NCI-H2171 (cell line): ENCODE data around the gene RNU6-1.

Source experiments
- DNase-seq: peaks from one replicate; lab custom pipeline; 2025; lab: John Stamatoyannopoulos, UW

RNU6-1 gene

DNA sequence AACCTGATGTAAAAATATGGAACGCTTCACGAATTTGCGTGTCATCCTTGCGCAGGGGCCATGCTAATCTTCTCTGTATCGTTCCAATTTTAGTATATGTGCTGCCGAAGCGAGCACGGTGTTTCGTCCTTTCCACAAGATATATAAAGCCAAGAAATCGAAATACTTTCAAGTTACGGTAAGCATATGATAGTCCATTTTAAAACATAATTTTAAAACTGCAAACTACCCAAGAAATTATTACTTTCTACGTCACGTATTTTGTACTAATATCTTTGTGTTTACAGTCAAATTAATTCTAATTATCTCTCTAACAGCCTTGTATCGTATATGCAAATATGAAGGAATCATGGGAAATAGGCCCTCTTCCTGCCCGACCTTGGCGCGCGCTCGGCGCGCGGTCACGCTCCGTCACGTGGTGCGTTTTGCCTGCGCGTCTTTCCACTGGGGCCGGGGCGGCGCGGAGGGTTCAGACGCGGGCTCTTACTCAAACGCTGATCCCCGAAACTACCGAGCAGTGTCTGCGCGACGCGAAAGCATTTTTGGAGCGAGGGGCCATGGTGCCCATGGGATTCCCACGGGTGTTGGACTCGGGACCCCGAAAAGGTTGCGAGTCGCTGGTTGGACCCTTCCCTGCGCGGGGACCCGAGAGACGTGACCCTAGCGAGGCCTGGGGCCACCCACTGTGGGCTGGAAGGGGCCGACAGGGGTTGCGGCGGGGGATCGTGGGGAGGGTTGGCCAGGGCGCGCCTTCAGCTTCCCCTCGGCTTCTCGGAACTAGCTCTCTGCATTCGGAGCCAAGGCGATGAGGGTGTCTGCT, at the start of gene RNU6-1:
RNU6-1 (minus strand) TSS at position 117 of the 820 bp plus-strand sequence.
- peak; percentile 87 for DNase-seq

DNA sequence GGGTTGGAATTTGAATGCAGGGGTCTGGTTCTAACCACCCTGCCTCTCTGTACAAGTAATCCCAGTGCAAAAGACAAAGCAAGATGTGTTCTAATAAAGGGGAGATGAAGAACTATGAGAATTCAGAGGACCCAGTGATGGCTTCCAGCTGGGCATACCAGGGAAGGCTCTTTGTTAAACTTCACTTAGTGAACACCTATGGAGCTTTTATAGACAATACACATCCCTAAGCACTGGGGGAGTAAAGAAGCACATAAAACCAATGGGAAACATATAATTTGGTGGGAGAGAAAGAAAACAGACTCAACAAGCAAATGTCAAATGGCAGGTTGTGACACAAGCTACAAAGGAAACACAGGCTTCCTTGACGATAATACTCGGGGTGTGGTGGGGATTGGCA, 47.9 kb upstream of the RNU6-1 start:
- DNase-seq: no peak

DNA sequence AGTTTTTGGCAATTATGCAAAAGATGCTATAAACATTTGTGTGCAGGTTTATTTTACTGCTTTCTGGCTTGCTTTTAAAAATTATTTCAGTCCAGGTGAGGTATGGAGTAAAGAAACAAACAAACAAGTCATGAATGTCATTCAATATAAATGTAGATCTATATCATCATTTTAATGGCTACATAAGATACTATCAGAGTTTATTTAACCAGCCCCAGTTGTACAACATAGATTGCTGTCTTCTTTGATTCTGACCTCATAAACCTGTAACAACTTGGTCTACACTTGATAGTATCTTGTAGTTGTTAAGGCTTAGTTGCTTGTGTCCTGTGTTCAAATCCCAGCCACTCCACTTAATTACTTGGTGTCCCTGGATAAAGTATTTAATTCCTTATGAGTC, 46.0 kb upstream of the RNU6-1 start:
- no peak for DNase-seq

DNA sequence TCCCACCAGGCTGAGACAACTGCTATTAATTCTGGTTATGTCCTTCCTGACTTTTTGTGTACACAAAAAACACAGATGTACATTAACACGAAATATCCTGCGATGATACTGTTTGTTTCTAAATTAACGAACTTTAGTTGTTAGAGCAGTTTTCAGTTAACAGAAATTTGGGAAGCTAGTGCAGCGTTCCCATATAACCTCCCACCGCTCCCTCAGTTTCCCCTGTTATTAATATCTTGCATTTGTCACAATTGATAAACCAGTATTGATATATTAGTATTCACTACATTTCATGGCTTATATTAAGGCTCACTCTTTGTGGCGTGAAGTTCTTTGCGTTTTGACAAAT, 45.3 kb upstream of the RNU6-1 start:
- DNase-seq: no peak

DNA sequence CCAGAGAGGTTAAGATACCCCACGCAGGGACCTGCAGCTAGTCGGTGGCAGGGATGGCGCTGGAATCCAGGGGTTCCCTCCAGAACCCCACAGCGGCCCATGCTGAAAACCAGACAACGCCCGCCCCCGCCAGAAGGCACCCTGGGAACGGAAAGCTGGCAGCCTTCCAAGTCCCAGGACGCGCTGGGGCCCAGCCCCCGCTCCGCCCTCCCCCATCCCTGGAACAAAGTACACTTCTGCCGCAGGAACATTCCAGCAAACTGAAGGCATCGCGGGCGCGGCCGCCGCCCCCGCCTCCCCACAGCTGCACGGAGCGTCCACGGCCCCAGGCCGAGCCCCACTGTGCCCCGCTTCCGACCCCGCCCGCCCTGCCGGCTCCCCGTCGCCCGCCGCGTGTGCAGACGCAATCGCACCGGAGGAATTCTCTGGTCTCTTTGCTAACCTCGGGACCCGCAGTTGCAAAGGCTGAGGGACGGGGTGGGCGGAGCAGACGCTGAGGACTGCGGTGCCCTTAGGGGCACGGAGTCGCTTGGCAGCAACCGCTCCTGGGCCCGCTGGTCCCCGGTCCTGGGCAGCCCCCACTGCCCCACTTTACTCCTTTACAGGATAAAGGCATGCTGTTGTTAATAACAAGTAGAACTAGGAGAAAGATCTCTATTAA, 44.8 kb upstream of the RNU6-1 start:
- peak; percentile 56 for DNase-seq

DNA sequence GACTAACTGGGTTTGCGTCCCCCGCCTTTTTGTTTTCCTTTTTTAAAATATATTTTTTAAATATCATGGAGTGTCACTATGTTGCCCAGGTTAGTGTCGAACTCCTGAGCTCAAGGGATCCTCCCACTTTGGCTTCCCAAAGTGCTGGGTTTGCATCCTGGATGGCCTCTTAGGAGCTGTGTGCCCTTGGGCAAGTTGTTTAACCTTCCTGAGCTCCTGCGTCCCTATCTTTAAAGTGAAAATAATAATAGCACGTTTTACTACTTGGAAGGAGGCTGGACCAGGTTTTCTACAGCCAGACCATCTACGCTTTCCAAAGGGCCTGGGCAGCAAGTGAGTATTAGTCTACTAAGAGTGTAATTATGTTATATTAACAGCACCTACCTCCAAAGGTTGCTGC, 44.2 kb upstream of the RNU6-1 start:
- DNase-seq: no peak

DNA sequence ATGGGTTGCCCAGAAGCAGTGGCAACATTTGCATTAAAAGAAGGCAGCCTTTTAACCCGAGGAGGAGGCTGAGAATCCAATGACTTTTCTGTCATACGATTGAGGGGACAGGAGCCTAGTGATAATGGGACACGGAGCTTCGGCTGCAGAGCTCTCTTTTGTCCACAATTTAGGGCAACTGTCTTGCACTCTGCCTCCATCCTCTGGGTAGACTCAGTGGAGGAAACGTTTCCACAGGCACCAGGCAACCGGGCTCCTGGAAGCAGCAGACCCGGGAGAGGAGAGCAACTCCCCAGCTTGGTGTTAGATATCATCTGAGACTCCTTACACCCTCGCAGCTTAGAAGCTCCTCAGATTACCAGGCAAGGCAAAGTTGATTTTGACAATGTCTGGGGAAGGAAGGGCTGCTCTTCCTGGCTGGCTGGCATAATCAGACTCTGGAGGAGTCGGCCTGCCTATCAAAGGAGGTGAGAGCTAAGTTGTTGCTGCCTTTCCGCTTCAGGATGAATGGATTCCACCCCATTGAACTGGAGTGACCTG, 43.5 kb upstream of the RNU6-1 start:
- no peak for DNase-seq

DNA sequence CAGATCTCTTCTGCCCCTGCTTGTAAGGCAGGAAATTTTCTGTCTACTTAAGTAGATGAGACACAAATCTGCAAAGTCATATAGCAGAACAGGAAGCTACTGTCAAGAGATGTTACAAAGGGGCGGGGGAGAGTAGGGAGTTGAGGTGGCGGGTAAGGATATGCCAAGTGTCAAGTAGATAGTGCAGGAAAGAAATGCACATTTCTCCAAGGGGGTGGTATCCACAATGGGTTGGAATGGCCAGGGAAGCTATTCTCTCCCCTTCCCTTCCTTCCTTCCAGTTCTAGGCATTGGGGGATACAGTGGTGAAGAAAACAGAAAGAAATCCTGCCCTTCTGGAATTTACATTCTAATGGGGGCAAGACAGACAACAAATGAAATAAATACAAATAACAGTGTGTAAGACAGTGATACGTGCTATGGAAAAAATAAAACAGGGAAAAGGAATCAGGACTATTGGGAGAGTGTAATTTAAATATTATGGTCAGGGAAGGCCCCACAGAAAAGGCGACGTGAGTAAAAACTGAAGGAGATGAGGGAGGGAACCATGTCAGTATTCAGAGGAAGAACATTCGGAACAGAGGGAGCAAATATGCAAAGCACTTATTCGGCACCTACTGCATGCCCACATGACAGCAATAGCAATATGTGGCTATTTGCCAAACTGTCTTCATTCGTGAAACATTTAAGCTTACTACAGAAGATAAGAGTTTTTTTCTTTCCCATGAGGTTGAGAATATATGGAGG, 42.8 kb upstream of the RNU6-1 start:
- DNase-seq: no peak

DNA sequence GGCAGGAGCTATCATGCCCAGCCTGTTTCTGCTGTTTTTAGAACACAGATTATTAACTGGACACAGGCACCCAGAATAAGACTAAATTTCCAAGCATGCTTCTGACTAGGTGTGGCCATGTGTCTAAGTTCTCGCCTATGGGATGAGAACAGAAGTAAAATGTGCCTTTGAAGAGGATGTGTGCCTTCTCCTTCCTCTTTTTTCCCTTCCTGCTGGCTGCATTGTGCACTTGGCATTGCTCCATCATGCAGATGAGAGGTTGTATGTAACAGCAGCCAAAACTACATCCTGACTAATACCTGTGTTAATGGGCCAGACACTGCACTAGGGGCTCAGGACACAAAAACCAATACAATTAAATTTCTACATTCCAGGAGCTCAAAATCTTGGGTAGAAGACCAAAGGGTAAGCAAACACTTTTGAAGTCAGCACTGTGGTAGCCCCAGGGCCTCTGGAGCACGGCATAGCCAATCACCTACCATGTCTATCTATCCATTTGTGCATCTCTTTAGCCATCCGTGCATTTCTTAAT, 40.9 kb upstream of the RNU6-1 start:
- no peak for DNase-seq

DNA sequence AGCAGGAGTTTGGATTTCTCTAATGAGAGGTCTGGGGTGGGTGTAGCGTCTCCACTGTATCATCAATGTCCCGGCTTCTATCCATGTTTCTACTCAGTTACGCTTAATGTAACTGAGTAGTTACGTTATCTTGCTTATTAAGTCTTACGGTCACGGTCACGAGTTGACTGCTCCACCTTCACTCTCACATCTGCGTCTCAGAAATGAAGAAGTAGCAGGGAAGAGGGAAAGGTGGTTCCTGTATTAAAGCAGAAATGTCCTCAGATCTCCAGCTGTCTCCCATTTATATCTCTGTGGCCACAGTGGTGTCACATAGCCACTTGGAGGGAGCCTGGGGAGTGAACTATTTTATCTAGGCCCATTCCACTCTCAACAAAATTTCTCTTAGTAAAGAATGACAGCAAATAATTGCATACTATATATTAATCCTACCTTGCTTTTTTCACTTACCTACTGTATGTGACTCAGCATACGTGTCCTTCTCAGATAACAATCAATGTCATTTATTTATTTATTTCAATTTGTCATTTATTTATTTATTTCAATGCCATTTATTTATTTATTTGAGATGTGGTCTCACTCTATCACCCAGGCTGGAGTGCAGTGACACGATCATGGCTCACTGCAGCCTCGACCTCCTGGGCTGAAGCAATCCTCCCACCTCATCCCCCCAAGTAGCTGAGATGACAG, 39.7 kb upstream of the RNU6-1 start:
- no peak for DNase-seq

DNA sequence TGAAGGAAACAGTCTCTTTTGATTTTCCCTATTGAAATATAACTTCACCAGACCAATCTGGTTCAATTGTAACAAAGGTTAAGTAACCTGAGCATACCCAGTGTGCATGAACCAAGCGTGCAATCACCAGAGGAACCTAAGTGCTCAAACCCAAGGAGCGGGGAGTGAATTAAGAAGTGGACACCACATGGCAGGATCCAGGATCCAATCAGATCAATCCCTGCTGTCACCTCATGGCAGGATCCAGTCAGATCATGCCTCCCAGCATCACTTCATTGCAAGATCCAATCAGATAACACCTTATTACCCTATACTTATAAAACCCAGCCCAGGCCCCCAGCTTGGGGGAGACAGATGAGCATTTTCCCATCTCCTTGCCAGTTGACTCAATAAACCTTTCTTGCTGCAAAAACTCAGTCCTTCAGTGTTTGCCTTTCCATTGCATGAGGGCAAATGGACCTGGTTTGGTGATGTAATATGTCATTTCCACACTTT, 38.9 kb upstream of the RNU6-1 start:
- no peak for DNase-seq

DNA sequence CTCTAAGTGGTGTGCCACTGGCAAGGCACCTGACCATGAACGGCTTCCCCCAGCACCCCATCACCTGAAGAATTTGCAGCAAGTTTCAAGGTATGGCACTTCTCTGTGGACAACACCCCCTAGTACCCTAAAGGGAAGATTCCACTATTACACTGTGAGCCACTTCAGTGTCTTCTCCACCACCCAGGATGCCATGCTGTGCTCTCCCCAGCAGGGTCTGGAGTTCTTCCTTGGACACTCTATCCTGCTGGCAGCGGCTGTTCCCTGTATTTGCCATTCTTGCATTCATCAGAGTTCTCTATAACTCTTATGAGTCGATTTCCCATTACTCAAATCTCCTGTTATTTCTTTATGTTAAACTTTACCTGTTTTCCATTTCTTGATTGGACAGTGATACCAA, 33.9 kb upstream of the RNU6-1 start:
- no peak for DNase-seq

DNA sequence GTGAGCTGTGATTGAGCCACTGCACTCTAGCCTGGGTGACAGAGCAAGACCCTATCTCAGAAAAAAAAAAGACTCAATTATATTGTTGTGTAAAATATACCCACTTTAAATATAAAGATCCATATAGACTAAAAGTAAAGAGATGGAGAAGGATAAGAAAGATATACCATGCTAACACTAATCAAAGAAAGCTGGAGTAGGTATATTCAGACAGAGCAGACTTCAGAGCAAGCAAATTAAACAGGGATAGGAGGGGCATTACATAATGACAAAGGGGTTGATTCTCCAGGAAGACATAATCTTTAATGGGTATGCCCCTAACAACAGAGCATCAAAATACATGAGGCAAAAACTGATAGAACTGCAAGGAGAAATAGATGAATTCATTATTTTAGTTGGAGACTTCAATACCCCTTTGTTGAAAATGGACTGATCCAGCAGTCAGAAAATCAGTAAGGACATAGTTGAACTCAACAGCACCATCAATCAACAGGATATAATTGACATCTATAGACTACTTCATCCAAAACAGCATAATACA, 31.1 kb upstream of the RNU6-1 start:
- DNase-seq: no peak

DNA sequence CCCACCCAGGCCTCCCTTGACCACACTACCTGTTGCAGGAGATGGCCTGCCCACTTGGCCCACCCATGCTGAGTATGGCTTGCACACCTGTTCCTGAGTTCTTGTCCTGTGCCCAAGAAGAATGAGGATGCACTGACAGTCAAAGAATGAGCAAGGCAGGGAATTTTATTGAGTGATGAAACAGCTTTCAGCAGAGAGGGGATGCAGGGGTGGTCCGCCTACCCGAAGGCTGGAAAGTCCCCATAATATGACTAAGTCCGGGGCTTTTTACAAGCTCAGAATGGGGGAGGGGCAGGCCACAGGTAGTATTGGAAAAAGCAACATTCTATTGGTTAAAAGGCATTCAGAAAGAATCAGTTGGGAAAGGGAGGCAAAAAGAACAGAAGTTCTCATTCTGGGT, 29.9 kb upstream of the RNU6-1 start:
- DNase-seq: no peak

DNA sequence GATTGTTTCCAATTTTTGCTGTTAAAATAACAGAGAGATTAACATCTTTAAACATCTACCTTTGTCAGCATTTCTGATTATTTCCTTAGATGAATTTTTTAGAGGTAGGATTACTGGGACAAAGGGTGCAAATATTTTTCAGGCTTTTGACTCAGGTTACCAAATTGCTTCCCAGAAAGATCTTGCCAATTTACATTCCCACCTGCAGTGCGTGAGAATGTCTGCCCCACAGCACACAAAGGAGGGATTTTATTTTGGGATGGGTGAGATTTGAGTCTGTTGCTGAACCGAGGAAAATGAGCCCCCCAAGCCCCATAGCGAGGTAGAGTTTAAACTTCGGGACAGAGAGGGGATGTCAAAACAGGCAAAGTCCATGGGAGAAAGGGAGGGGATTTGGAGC, 25.9 kb upstream of the RNU6-1 start:
- DNase-seq: no peak

DNA sequence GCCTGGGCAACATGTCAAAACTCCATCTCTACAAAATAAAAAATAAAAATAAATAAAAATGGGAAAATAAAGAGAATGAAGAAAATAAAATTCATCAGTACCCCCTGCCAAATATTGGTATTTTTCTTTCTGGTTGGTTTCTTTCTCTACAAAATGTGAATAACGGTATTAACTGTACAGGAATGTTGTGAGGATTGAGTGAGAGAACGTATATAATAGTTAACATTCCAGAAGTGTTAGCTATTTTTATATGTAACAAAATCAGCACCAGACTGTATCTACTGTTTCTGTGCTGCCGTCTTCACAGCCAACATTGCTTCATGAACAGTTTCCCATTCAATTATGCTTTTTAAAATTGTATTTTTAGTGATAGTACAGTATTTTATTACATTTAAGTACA, 25.5 kb upstream of the RNU6-1 start:
- DNase-seq: no peak

DNA sequence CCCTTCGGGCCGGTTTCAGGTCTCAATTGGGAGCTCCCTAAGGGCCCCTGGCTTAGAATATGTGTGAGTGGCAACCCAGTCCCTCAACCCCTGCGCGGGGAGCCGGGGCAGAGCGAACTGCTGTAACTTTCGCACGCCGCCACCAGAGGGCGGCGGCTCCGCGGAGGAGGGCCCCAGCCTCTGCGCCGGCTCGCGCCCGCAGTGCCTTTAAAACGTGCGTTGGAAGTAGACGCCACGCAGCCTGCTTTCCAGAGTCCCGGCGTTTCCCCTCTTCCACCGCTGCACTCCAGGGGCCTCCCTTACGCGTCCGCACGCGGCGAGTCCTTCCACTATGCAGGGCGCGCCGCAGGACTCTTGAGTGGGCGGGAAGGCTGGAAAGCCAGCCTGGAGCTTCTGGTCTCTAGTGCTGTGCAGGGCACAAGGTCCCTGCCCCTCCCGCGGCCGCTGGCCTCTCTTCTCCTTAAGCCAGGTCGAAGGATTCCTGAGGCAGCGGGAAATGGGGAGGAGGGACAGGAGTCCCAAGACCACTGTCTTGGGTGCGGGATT, 23.7 kb upstream of the RNU6-1 start:
- peak; percentile 26 for DNase-seq

DNA sequence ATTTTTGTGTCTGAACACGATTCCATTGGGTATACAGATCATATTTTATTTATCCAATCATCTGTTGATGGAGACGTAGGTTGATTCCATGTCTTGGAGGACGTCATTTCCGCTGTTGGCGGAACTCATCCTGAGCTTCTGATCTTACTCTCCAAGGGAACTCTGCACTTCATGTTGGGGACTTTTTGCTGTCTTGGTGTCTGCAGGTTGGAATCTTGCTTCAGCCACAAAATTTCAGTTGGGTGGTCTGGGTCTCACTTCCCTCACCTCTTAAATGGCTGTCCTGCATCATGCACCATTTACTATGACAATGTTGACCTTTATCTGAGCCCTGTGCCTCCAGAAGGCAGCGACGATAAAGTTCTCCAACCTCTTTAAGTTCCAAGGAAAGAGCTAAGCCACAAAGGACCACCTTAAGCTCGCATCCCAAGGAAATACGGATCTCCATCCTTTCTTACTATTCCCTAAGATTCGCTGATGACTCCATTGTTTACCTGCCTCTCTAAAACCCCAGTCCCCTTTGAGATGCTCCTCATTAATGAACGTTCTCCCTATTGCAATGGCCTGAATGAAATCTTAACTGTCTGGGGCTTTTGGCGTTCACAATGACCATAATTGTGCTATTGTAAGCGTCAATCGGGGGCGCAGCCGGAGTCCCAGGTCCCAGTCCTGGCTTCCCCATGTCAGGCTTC, 23.1 kb upstream of the RNU6-1 start:
- DNase-seq: no peak

DNA sequence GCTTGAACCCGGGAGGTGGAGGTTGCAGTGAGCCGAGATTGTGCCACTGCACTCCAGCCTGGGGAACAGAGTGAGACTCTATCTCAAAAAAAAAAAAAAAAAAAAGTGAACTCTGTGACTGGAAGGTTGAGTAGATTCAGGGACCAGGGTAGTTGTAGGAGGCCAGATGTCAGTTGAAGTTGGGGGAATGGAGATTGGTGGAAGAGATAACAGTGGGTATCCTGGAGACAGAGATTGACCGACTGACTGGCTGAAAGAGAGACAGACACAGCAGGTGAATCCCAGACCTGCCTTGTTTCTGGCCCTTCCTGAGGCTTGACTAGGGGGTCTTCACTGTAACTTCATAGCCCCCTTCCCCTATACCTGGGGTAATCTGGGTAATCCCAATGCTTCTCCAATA, 22.1 kb upstream of the RNU6-1 start:
- no peak for DNase-seq

DNA sequence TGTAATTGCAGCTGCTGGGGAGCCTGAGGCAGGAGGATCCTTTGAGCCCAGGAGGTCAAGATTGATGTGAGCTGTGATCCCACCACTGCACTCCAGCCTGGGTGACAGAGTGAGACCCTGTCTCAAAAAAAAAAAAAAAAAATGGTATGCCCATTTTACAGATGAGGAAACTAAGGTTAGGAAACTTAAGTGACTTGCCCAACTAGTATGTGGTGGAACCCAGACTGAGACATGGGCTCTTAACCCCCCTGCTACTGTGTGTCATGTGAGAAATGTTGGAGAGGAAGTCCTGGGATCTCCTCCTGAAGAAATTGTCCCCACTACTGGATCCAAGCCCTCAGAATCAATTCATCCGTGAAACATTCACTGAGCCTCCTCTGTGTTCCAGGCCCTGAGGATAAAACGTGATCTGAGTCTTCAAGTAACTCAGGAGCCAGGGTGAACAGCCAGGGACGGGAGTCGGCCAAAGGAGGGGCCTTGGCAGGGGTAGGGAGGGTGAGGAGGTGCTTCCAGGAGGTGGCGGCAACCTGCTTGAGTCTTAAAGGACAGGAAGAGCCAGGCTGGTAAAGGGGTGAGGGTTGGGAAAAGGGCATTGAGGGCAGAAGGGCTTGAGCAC, 19.6 kb upstream of the RNU6-1 start:
- no peak for DNase-seq
